ENCODE results near the gene ZNF524.

Gene ZNF524

DNA sequence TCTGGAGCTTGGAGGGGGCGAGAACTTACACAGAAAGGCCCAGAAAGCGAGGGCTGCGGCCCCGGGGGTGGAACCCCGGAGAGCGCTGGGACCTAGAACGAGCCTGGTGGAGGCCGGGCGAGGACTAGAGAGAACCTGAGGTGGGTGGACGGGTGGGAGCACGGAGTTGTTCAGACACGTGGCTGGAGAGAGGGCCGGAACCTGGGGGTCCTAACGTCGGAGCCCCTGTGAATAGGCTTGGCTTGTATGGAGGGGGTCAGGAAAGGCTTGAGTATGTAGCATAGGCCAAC is 43.7 kb downstream of the ZNF524 start:
- H3K36me3 Mint-ChIP-seq (ENCODE audit: low read depth), result peaks cover 50% of the 10 kb centered on the region
- H3K4me3 Mint-ChIP-seq, result peak overlapping the region; percentile 94
- H3K9me3 Mint-ChIP-seq, result no peaks in the 10 kb centered on the region
- H3K27ac Mint-ChIP-seq, result peak overlapping the region; percentile 99
- no peak for ATAC-seq
- peaks cover 2% of the 10 kb centered on the region for H3K27me3 Mint-ChIP-seq
- H3K4me1 Mint-ChIP-seq, result peaks cover 65% of the 10 kb centered on the region
- DNase-seq, result no peak

DNA sequence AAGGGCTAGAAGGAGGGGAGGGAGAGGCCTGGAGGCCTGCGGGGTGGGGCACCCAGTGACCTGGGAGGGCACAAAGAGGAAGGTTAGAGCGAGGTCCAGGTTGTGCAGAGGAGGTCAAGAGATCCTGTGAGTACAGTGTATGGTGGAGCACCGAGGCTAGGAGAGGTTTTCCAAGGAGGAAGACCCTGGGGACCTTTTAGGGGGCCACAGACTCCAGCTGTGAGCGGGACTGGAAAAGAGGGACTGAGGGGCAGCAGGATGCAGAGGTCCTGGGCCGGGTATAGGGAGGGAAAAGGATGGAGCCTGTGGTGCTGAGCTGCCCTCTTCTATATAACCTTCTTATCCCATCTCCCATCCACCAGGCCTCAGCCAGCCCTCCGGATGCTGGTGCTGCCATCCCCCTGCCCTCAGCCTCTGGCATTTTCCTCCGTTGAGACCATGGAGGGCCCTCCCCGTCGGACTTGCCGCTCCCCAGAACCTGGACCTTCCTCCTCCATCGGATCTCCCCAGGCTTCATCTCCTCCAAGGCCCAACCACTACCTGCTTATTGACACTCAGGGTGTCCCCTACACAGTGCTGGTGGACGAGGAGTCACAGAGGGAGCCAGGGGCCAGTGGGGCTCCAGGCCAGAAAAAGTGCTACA is 44.2 kb downstream of the ZNF524 start:
- no peak for ATAC-seq
- H3K27ac Mint-ChIP-seq, result peak overlapping the region; percentile 99
- peaks cover 45% of the 10 kb centered on the region for H3K36me3 Mint-ChIP-seq (ENCODE audit: low read depth)
- peak overlapping the region; percentile 94 for H3K4me3 Mint-ChIP-seq
- peaks cover 2% of the 10 kb centered on the region for H3K27me3 Mint-ChIP-seq
- H3K9me3 Mint-ChIP-seq, result no peaks in the 10 kb centered on the region
- H3K4me1 Mint-ChIP-seq, result peaks cover 65% of the 10 kb centered on the region
- DNase-seq, result no peak

DNA sequence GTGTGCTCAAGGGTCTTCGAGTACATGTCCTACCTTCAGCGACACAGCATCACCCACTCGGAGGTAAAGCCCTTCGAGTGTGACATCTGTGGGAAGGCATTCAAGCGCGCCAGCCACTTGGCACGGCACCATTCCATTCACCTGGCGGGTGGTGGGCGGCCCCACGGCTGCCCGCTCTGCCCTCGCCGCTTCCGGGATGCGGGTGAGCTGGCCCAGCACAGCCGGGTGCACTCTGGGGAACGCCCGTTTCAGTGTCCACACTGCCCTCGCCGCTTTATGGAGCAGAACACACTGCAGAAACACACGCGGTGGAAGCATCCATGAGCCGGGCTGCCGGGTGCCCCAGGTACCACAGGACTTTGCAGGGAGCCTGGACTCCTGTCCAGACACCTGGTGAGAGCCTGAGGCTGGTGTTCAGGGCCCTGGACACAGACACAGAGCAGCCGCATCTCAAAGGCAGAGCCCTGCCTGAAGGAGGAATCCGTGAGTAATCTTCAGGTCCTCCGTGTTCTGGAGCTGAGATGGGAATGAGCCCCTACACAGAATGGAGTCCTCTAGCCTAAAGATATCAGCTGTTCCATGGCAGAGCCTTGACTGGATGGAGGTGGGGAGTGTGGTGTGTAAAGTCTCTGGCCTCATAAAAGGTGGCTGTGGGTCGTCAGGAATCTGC is 44.9 kb downstream of the ZNF524 start:
- H3K36me3 Mint-ChIP-seq (ENCODE audit: low read depth), result peaks cover 41% of the 10 kb centered on the region
- peaks cover 65% of the 10 kb centered on the region for H3K4me1 Mint-ChIP-seq
- H3K4me3 Mint-ChIP-seq, result peak overlapping the region; percentile 94
- H3K27ac Mint-ChIP-seq, result peak overlapping the region; percentile 99
- no peak for DNase-seq
- no peak for ATAC-seq
- peaks cover 2% of the 10 kb centered on the region for H3K27me3 Mint-ChIP-seq
- no peaks in the 10 kb centered on the region for H3K9me3 Mint-ChIP-seq

DNA sequence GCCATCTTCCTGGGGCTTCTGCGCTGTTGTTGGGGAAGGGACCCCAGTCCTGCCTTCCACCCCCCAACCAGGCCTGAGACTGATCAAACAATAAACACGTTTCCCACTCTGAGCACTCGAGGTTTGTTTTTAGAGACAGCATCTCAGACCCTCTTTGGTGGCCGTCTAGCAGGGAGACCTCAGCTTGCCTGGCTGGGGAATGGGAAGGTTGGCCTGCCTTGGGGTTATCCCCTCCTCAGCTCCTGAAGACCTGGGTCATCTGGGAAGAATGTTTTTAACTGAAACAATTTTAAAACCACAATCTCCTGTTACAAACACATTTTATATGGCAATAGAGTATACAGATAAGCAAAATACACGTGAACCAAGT is 45.4 kb downstream of the ZNF524 start:
- H3K4me3 Mint-ChIP-seq, result peak overlapping the region; percentile 94
- H3K9me3 Mint-ChIP-seq, result no peaks in the 10 kb centered on the region
- ATAC-seq, result no peak
- H3K27me3 Mint-ChIP-seq, result peaks cover 2% of the 10 kb centered on the region
- H3K27ac Mint-ChIP-seq, result peak overlapping the region; percentile 72
- peaks cover 65% of the 10 kb centered on the region for H3K4me1 Mint-ChIP-seq
- DNase-seq, result no peak
- H3K36me3 Mint-ChIP-seq (ENCODE audit: low read depth), result peaks cover 38% of the 10 kb centered on the region

DNA sequence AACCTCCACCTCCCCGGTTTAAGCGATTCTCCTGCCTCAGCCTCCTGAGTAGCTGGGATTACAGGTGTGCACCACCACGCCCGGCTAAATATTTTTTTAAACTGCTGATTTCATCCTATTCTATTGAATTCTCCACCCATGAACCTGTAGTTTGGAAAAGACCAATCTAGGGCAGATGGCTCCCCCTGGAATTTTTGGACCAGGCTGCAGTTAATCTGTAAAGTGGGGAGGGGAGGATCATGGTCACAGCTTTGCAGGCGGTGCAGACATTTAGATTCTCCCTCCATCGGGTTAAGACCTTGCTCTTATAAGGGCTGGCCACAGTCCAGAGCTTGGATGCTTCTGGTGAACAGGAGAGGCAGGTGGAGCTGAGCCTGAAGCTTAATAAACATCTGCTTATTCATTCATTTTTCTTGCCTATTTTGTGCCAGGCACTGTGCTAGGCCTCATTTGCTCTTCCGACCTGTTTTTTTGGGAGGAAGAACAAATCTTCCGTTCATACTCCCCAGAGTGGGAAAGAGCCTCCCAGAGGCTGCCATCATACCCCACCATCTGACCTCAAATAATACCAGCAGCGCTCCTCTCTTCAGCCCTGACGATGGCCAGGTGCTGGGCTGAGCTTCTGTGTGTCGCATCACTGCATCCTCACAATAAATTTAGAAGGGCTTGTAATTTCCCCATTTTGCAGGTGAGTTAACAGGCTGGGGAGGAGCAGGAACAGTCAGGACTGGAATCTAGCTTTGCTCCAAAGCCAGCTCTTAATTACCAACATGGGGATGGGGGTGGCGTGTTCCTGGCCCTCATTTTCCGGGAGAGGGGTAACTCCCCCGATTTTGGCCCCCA is 47.0 kb downstream of the ZNF524 start:
- no peak for ATAC-seq
- no peaks in the 10 kb centered on the region for H3K9me3 Mint-ChIP-seq
- peak overlapping the region; percentile 81 for H3K4me3 Mint-ChIP-seq
- peaks cover 2% of the 10 kb centered on the region for H3K27me3 Mint-ChIP-seq
- H3K4me1 Mint-ChIP-seq, result peaks cover 65% of the 10 kb centered on the region
- H3K27ac Mint-ChIP-seq, result peak overlapping the region; percentile 71
- DNase-seq, result no peak
- peaks cover 33% of the 10 kb centered on the region for H3K36me3 Mint-ChIP-seq (ENCODE audit: low read depth)

DNA sequence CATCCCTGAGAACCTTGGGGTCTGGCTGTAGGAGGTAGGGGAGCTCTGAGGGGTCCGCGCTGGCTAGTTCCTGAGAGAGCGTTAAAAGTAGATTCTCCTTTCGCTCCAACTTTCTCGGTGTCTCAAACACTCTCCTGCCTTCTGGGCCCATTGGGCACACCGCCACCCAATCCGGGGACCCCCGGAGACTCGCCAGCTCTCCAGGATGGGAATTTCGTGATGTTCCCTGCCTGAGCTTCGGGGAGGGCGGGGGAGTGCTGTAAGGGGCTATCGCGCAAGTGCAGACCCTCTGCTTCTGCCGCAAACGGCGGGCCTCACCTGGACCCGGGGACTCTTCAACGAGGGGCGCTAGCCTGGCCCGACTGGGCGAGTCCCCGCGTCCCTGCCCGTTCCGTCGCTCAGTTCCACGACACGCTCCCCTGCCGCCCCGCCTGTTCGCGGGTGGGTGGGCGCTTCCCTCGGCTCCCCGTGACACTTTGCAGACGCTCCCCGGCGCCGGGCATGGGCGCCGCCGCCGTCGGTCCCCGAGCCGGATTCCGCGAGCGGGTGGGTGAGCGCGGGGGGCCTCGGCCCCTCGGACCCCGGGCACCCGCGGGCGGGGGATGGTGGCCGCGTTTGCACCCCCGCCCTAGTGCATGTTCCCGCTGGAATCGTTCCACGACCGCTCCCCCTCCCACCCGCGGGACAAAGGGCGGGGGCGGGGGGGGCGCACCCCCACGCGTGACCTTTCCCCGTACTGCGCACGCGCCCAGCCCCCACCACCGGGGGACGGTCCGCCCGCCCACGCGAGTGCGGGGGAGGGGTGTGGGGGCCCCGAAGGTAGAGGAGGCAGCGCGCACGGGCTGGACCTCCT is 47.9 kb downstream of the ZNF524 start, which contains the start of gene CCDC106:
Gene CCDC106 (plus strand): TSS at position 481 of the 853 bp plus-strand sequence. CDS start 835 bp downstream, outside the sequence.
- H3K4me3 Mint-ChIP-seq, result peak within 1 kb of the TSS; percentile 81
- ATAC-seq (peak; percentile 1), DNase-seq (peak; percentile 54)
- H3K9me3 Mint-ChIP-seq, result no peaks in the 10 kb centered on the region
- peaks cover 64% of the 10 kb centered on the region for H3K4me1 Mint-ChIP-seq
- H3K27me3 Mint-ChIP-seq, result peaks cover 2% of the 10 kb centered on the region
- peak within 1 kb of the TSS; percentile 77 for H3K27ac Mint-ChIP-seq
- H3K36me3 Mint-ChIP-seq (ENCODE audit: low read depth), result peaks cover 33% of the 10 kb centered on the region

DNA sequence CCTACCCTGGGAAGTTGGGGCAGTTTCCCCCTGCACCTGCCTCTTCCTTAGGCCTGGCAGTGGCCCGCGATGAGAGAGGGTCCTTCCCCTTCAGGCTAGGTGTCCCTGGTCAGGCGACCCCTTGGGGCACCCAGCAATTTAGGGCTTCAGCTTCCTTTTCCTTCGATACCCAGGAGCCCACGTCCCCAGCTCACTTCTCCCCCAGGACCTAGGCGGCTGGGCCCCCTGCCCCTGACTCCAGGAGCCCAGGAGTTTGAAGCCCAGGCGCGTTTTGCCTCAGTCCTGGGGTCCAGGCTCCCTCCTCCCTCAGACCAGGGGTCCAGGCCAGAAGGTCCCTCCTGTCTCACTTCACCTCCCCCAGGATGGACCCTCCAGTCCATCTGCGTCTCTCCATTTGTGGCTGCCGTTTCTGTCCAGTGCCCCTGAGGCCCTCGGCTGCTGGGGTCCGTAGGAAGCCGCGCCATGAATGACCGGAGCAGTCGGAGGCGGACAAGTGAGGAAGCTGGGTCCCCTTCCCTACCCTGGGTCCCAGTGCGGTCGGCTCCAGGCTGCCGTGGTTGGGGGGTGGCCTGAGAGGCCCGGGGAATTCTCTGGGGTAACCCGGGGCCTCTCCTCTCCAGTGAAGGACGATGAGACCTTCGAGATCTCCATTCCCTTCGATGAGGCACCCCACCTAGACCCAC is 48.6 kb downstream of the ZNF524 start:
- H3K9me3 Mint-ChIP-seq, result no peaks in the 10 kb centered on the region
- DNase-seq (no peak), ATAC-seq (no peak)
- H3K27me3 Mint-ChIP-seq, result peaks cover 1% of the 10 kb centered on the region
- peaks cover 29% of the 10 kb centered on the region for H3K36me3 Mint-ChIP-seq (ENCODE audit: low read depth)
- peaks cover 61% of the 10 kb centered on the region for H3K4me1 Mint-ChIP-seq
- H3K4me3 Mint-ChIP-seq, result peak overlapping the region; percentile 77
- peak overlapping the region; percentile 77 for H3K27ac Mint-ChIP-seq

DNA sequence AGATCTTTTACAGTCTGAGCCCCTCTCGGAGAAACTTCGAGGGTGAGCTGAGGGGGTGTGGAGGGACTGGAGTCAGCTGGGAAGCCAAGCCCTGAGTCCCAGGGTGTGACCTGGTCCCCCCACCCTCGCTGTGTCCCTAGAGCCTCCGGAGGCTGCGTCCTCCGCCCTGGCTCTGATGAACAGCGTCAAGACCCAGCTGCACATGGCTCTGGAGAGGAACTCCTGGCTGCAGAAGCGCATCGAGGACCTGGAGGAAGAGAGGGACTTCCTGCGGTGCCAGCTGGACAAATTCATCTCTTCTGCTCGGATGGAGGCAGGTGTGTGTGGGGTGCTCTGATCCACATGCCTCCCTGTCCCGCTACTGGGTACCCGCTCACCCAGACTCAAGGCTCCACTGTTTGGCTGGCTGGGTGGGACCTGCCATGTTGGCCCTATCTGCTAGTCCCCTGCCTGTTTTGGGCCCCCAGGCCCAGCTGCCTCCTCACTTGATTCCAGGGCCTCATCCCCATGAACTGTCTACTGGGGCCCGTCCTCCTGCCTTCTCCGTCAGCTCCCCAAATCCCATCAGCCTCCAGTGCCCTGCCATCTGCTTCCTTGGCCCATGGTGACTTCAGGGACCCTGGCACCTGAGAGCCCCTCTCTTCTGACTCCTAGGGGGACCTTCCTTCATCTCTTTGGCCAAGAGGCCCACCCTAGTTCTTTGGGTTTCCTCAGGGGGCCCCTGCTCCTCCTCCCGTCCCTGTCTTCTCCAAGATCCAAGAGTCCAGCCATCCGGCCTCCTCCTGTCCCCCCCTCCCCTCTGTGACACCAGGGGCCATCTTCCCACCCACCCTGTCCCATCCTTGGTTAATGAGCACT is 49.4 kb downstream of the ZNF524 start:
- Mint-ChIP-seq H3K27ac (peak overlapping the region; percentile 76), H3K4me1 (peaks cover 63% of the 10 kb centered on the region), H3K9me3 (no peaks in the 10 kb centered on the region), H3K4me3 (peak overlapping the region; percentile 77), H3K27me3 (peaks cover 6% of the 10 kb centered on the region), H3K36me3 (ENCODE audit: low read depth) (peaks cover 28% of the 10 kb centered on the region)
- ATAC-seq, result no peak
- no peak for DNase-seq

DNA sequence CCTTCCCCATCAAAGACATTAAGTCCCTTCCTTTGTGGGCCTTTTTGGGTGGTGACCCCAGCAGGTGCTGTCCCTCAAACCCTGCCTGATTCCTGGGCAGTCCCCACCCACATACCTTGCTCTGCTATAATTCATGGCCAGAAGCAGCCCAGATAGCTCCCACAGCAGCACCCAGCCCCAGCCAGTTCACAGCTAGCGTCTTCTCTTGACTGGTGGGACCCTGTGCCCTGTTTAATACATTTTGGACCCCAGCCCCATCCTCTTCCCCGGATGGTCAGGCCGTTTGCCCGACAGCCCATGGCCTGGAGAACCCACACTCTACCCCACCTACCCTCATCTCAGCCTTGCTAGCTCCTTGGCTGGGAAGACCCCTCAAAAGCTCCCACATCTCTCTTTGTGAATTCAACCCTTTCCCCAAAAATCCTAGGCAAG is 50.1 kb downstream of the ZNF524 start:
- Mint-ChIP-seq H3K9me3 (no peaks in the 10 kb centered on the region), H3K4me3 (peak overlapping the region; percentile 36), H3K27ac (peak overlapping the region; percentile 76), H3K27me3 (peaks cover 6% of the 10 kb centered on the region), H3K36me3 (ENCODE audit: low read depth) (peaks cover 26% of the 10 kb centered on the region), H3K4me1 (peaks cover 59% of the 10 kb centered on the region)
- DNase-seq, result peak; percentile 53
- ATAC-seq, result no peak

DNA sequence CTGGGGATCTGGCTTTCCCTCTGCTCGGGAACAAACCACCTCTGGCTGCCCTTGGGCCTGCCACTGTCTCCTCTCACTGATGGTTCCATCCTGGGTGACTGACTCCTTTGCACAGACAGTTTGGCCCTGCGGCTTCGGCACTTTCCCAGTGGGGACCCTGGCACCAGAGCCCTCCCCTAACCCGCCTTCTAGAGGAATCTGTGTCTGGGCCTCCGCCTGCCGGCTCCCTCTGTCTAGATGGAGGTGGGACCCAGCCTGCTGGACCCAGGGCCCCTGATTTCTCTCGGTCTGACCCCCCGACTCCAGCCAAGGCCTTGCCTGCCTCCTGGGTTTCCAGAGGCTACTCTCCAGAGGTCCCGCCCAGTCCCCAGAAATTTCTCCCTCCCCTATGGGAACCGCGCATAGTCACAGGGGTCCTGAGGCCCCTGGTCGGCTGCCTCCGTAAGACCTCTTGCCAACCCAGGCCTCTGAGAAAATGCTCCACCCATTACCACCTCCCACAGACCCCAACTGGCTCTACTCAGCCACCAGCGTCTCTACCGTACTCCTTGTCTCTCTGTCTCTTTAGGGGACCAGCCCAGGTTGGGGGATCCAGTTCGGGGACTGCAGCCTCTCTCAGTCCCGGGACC is 50.6 kb downstream of the ZNF524 start:
- Mint-ChIP-seq H3K27ac (peak overlapping the region; percentile 76), H3K4me3 (peak overlapping the region; percentile 36), H3K27me3 (peaks cover 8% of the 10 kb centered on the region), H3K9me3 (no peaks in the 10 kb centered on the region), H3K36me3 (ENCODE audit: low read depth) (peaks cover 24% of the 10 kb centered on the region), H3K4me1 (peaks cover 55% of the 10 kb centered on the region)
- no peak for ATAC-seq
- no peak for DNase-seq

DNA sequence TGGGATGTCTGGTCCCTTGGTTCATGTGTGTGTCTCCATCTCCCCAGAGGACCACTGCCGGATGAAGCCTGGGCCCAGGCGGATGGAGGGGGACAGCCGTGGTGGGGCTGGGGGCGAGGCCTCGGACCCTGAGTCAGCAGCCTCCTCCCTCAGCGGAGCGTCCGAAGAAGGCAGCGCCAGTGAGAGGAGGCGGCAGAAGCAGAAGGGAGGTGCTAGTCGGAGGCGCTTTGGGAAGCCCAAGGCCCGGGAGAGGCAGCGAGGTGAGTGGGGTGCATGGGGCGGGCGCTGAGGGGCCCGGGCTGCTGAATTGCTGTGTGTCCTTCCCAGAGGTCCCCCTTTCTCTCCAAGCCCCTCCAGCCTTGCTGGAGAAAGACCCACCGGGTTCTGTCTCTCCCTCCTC is 51.1 kb downstream of the ZNF524 start:
- no peak for ATAC-seq
- Mint-ChIP-seq H3K27me3 (peaks cover 8% of the 10 kb centered on the region), H3K4me3 (no peak overlapping the region), H3K4me1 (peaks cover 58% of the 10 kb centered on the region), H3K9me3 (no peaks in the 10 kb centered on the region), H3K36me3 (ENCODE audit: low read depth) (peaks cover 28% of the 10 kb centered on the region), H3K27ac (peak overlapping the region; percentile 55)
- DNase-seq, result no peak

DNA sequence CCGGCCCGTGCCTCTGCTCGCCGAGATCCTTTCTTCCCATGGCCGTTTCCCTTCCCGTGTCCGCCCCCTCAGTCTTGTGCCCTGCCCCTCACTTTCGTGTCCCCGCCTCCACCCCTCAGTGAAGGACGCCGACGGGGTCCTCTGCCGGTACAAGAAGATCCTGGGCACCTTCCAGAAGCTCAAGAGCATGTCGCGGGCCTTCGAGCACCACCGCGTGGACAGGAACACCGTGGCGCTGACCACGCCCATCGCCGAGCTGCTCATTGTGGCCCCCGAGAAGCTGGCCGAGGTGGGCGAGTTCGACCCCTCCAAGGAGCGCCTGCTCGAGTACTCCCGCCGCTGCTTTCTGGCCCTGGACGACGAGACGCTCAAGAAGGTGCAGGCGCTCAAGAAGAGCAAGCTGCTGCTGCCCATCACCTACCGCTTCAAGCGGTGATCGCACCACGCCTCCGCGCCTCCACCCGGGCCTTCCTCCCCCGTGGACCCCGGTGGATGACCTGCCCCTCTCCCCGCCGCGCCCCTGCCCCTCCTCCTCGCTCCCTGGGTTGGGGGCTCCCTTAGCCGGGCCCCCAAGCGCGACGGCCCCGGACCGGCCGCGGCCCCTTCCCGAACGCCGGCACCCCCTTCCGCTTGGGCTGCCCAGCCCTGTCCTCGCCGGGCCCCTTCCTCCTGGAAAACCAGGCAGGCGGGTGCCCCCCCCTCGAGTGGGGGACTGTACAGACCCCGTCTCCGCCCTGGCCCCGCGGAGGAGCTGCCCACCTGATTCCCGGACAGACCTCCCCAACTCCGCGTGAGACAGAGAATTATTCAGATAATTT is 52.4 kb downstream of the ZNF524 start:
- H3K27ac Mint-ChIP-seq, result no peak overlapping the region
- peaks cover 8% of the 10 kb centered on the region for H3K27me3 Mint-ChIP-seq
- H3K36me3 Mint-ChIP-seq (ENCODE audit: low read depth), result peaks cover 32% of the 10 kb centered on the region
- ATAC-seq (no peak), DNase-seq (no peak)
- peak overlapping the region; percentile 99 for H3K4me3 Mint-ChIP-seq
- no peaks in the 10 kb centered on the region for H3K9me3 Mint-ChIP-seq
- peaks cover 60% of the 10 kb centered on the region for H3K4me1 Mint-ChIP-seq

Measured in activated naive CD8-positive, alpha-beta T cell treated with anti-CD3 and anti-CD28 coated beads, Interleukin-2, amount 50 U/mL, for 24 hours (primary cell).